B cell (primary cell): ENCODE measurements around the gene OS9. TPM values are rescaled to one million over a fixed set of nuclear protein-coding genes. Genes with fewer than 3 reads are reported as not detected.
"Not testable (repeated sequence)": the region's sequence is repeated elsewhere in the genome, so short reads cannot be mapped to it uniquely, and the experiment has no call there.

Source experiments
- ATAC-seq: fragments of 200-7000 bp; cut with Tn5 transposase; one replicate; pipeline ENCODE4 v1.10.0; 2021; ENCODE audit warnings: low read depth, mild to moderate bottlenecking, moderate number of reproducible peaks, moderate library complexity
- CTCF ChIA-PET: fragments of 350-600 bp; sonication (Branson Sonifier 250); formaldehyde crosslinking; loops from one replicate; lab custom pipeline; 2021; ENCODE audit warnings: antibody characterized with exemption, inconsistent platforms; lab: Charles Lee
- POLR2A ChIA-PET: fragments of 350-600 bp; sonication (Branson Sonifier 250); formaldehyde crosslinking; loops from one replicate; lab custom pipeline; 2021; ENCODE audit warnings: antibody characterized with exemption; lab: Charles Lee
- DNase-seq: peaks from one replicate; pipeline ENCODE4 v3.0.0; 2013
- H2AFZ ChIP-seq: 2 replicates; pipeline ENCODE4 v1.6.1; 2012; ENCODE audit warnings: mild to moderate bottlenecking, low read depth, low read length; ENCODE audit not compliant: insufficient read depth, poor library complexity, severe bottlenecking
- H3K27ac ChIP-seq, 2 donors: 1 replicate in 1 of 2; 2 replicates in 1 of 2; pipeline ENCODE4 v1.5.1; 2012 to 2013; ENCODE audit warnings: low read length in 2 of 2, mild to moderate bottlenecking in 2 of 2, moderate library complexity in 1 of 2
- H3K27me3 ChIP-seq, 4 experiments: fragments of 200-600 bp in 1 of 4; sonication (generic) in 1 of 4; replicated peaks in 1 of 4; 1 replicate in 2 of 4; 2 replicates in 2 of 4; pipeline versions ENCODE4 v1.6.1 to v1.7.0; 2013 to 2016; ENCODE audit warnings: low read length in 3 of 4, mild to moderate bottlenecking in 2 of 4, mixed read lengths in 1 of 4, moderate library complexity in 1 of 4; ENCODE audit not compliant: insufficient read depth in 4 of 4, control insufficient read depth in 3 of 4; ENCODE audit errors: control extremely low read depth in 1 of 4
- H3K36me3 ChIP-seq, 2 experiments: replicated peaks in 1 of 2; 1 replicate in 1 of 2; 2 replicates in 1 of 2; pipeline versions ENCODE4 v1.6.1 to v1.7.1; 2013; ENCODE audit warnings: low read length in 1 of 2; ENCODE audit not compliant: insufficient read depth in 2 of 2, control insufficient read depth in 1 of 2; ENCODE audit errors: control extremely low read depth in 1 of 2, extremely low read depth in 1 of 2
- H3K4me1 ChIP-seq, 2 donors: fragments of 200-600 bp in 1 of 2; sonication (generic) in 1 of 2; 1 replicate in 1 of 2; 2 replicates in 1 of 2; pipeline versions ENCODE4 v1.5.1 to v1.6.1; 2013 to 2017; ENCODE audit warnings: low read length in 2 of 2; ENCODE audit not compliant: control insufficient read depth in 2 of 2, insufficient read depth in 2 of 2
- H3K4me2 ChIP-seq: replicated peaks from 2 replicates; pipeline ENCODE3; 2012; ENCODE audit warnings: mild to moderate bottlenecking, low read depth, low read length; ENCODE audit not compliant: poor library complexity, severe bottlenecking
- H3K4me3 ChIP-seq, 5 experiments: fragments of 200-600 bp in 1 of 5; sonication (generic) in 1 of 5; 1 replicate in 3 of 5; 2 replicates in 2 of 5; pipeline versions ENCODE4 v1.5.1 to v1.7.0; 2011 to 2016; ENCODE audit warnings: low read length in 4 of 5, mild to moderate bottlenecking in 4 of 5, low read depth in 2 of 5, control low read depth in 1 of 5, moderate library complexity in 1 of 5; ENCODE audit not compliant: insufficient read depth in 1 of 5; ENCODE audit errors: control extremely low read depth in 1 of 5, extremely low read depth in 1 of 5
- H3K79me2 ChIP-seq: fragments of 200-600 bp; sonication (generic); one replicate; pipeline ENCODE4 v1.6.0; 2016; ENCODE audit warnings: low read length; ENCODE audit not compliant: control insufficient read depth, insufficient read depth
- H3K9ac ChIP-seq: fragments of 200-600 bp; sonication (generic); 2 replicates; pipeline ENCODE4 v1.6.1; 2017; ENCODE audit warnings: mild to moderate bottlenecking, low read length, moderate library complexity
- H3K9me3 ChIP-seq, 3 donors: one replicate each; pipeline versions ENCODE4 v1.6.1 to v1.7.1; 2013; ENCODE audit warnings: low read length in 2 of 3; ENCODE audit not compliant: control insufficient read depth in 2 of 3, insufficient read depth in 1 of 3; ENCODE audit errors: control extremely low read depth in 1 of 3
- H4K20me1 ChIP-seq: 2 replicates; pipeline ENCODE4 v1.6.0; 2012; ENCODE audit warnings: mild to moderate bottlenecking, low read length; ENCODE audit not compliant: insufficient read depth, control insufficient read depth, poor library complexity, severe bottlenecking
- H3K27ac Mint-ChIP-seq: one replicate; pipeline ENCODE4 v1.8.0; 2021; ENCODE audit warnings: mixed read lengths
- H3K27me3 Mint-ChIP-seq: one replicate; pipeline ENCODE4 v1.8.0; 2021; ENCODE audit warnings: mixed read lengths
- H3K4me1 Mint-ChIP-seq: one replicate; pipeline ENCODE4 v1.8.0; 2021; ENCODE audit warnings: mixed read lengths
- H3K4me3 Mint-ChIP-seq: one replicate; pipeline ENCODE4 v1.8.0; 2021; ENCODE audit warnings: mixed read lengths
- H3K9me3 Mint-ChIP-seq: one replicate; pipeline ENCODE4 v1.8.0; 2022; ENCODE audit warnings: mixed read lengths; ENCODE audit not compliant: insufficient read depth
- EZH2 ChIP-seq: IDR thresholded peaks from 2 replicates; pipeline ENCODE4 v1.6.1; 2012; ENCODE audit warnings: borderline replicate concordance, low read depth, mild to moderate bottlenecking, moderate library complexity, low read length; ENCODE audit not compliant: insufficient read depth, poor library complexity, severe bottlenecking
- WGBS: methylation state at CpG from one replicate; pipeline ENCODE4 v1.1.5; 2013; ENCODE audit warnings: missing lambda C conversion rate; ENCODE audit not compliant: insufficient coverage; 5-methylcytosine and 5-hydroxymethylcytosine counted together
- intact Hi-C: fragments of 100-400 bp; cut with micrococcal nuclease; formaldehyde crosslinking; loops from one replicate; pipeline ENCODE4 v1.10.0; 2022
- polyA minus RNA-seq: library from RNA; depleted of rRNA, polyadenylated mRNA; stranded (reverse); fragments of >200 nt; gene quantifications from 2 replicates; pipeline ENCODE4 v1.2.3, GENCODE V29; 2012
- polyA plus RNA-seq: library from polyadenylated mRNA; depleted of rRNA; stranded (reverse); fragments of >200 nt; gene quantifications from 2 replicates; pipeline ENCODE4 v1.2.3, GENCODE V29; 2012
- total RNA-seq, 2 donors: library from RNA; stranded (reverse); fragments of 120-200 nt in 1 of 2; gene quantifications; 1 replicate in 1 of 2; 2 replicates in 1 of 2; pipeline versions ENCODE4 v1.2.3 to v1.2.4, GENCODE V29; 2013 to 2022
- TF ChIP-seq, protein P1 (sequence below): fragments of 200-600 bp; IDR thresholded peaks from one replicate; pipeline ENCODE4 v1.8.0; 2022; ENCODE audit warnings: antibody characterized with exemption, mild to moderate bottlenecking

OS9 gene
- total RNA-seq (182 and 200 TPM in 2 replicates), polyA plus RNA-seq (234 and 294 TPM in 2 replicates), polyA minus RNA-seq (88.0 and 127 TPM in 2 replicates)
- 160 TPM for total RNA-seq (2013)

DNA sequence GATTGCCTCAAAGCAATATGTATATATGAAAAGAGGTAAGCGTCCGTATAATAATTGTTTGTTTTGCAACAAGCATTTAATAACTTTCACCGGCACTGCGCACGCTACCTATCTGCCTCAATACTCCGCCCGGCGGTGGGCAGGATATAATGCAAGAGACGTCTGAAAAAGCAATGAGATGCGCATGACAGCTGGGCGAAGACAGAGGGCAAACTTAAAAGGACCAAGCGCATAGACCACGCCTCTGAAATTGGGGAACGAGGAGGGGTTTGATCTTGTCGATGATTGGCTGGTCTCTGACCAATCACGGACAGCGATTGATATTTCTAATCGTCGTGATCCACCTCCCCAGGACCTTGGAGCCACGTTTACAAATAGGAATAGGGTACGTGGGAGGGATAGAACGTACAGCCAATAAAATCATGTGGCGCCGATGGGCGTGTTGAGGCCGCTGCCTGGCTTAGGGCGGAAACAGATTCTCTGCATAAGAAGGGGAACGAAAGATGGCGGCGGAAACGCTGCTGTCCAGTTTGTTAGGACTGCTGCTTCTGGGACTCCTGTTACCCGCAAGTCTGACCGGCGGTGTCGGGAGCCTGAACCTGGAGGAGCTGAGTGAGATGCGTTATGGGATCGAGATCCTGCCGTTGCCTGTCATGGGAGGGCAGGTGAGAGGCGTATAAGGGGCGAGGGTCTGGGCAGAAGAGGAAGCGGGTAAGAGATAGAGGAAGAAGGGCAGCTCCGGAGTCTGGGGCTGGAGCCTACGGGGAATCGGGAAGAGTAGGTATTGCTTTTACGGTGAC lies at the start of gene OS9:
Gene OS9 (plus strand): TSS at position 474 of the 800 bp plus-strand sequence. CDS start 30 bp downstream, at position 504.
- Mint-ChIP-seq H3K9me3 (no peaks in the 10 kb centered on the region), H3K27ac (no peak within 1 kb of the TSS)
- peak; percentile 92 for ATAC-seq

GRCh38 chr12:57645990-57646658 lies 47.8 kb upstream of the OS9 start:
- H3K27ac ChIP-seq, DNase-seq, intact Hi-C loops, H3K27ac Mint-ChIP-seq, H3K9me3 Mint-ChIP-seq, H2AFZ ChIP-seq, ATAC-seq, POLR2A ChIA-PET, H4K20me1 ChIP-seq, H3K36me3 ChIP-seq, H3K4me2 ChIP-seq, H3K4me3 ChIP-seq, H3K4me3 Mint-ChIP-seq, H3K9ac ChIP-seq, H3K4me1 ChIP-seq, H3K27me3 ChIP-seq, H3K79me2 ChIP-seq, CTCF ChIA-PET, H3K4me1 Mint-ChIP-seq: not testable (repeated sequence)
- peaks cover 15% of the 10 kb centered on the region for H3K27me3 Mint-ChIP-seq
- no CpG with 5 or more reads among the region's 13 CpGs for WGBS
- H3K9me3 ChIP-seq: peaks cover 0 to 11% (median 10%) of the 10 kb centered on the region in 3 donors

More for the DNA sequence above, at the start of gene OS9:
- Mint-ChIP-seq H3K4me1 (peaks cover 13% of the 10 kb centered on the region), H3K4me3 (no peak within 1 kb of the TSS), H3K27me3 (peaks cover 13% of the 10 kb centered on the region)
- H3K4me3 ChIP-seq: peak within 1 kb of the TSS; percentile 80 to 93 (median 89)
- peaks cover 27% of the 10 kb centered on the region for H3K79me2 ChIP-seq
- H2AFZ ChIP-seq: peak within 1 kb of the TSS; percentile 94
- under 1% methylated on average over 36 of the region's 45 CpGs for WGBS
- no peaks in the 10 kb centered on the region for H3K27me3 ChIP-seq
- H3K9me3 ChIP-seq: no peaks in the 10 kb centered on the region
- peaks cover 15% of the 10 kb centered on the region for H4K20me1 ChIP-seq
- peak within 1 kb of the TSS; percentile 82 for H3K9ac ChIP-seq
- H3K36me3 ChIP-seq: peaks cover 5 to 38% of the 10 kb centered on the region in 2 experiments
- H3K4me2 ChIP-seq: peak within 1 kb of the TSS; percentile 82
- H3K4me1 ChIP-seq: peaks cover 13 to 17% of the 10 kb centered on the region in 2 donors
- POLR2A ChIA-PET: interaction anchor here (0.6 to 1.2 kb wide), 2 partner anchors 62 to 120 kb away, joined by 4 to 7 read pairs; no protein-coding TSS in a partner anchor
- intact Hi-C loops: loop anchor here (1.0 to 5.0 kb wide), 8 partner anchors 50 to 243 kb away; partner anchors contain the start of genes B4GALNT1, CDK4, DCTN2 and MBD6
- no peak for TF ChIP-seq EZH2
- TF ChIP-seq, protein P1, sequence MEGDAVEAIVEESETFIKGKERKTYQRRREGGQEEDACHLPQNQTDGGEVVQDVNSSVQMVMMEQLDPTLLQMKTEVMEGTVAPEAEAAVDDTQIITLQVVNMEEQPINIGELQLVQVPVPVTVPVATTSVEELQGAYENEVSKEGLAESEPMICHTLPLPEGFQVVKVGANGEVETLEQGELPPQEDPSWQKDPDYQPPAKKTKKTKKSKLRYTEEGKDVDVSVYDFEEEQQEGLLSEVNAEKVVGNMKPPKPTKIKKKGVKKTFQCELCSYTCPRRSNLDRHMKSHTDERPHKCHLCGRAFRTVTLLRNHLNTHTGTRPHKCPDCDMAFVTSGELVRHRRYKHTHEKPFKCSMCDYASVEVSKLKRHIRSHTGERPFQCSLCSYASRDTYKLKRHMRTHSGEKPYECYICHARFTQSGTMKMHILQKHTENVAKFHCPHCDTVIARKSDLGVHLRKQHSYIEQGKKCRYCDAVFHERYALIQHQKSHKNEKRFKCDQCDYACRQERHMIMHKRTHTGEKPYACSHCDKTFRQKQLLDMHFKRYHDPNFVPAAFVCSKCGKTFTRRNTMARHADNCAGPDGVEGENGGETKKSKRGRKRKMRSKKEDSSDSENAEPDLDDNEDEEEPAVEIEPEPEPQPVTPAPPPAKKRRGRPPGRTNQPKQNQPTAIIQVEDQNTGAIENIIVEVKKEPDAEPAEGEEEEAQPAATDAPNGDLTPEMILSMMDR: peak; percentile 82
- peak; percentile 99 for DNase-seq
- CTCF ChIA-PET: interaction anchor here (0.6 to 2.7 kb wide), 9 partner anchors 11 to 464 kb away, joined by 3 to 9 read pairs (median 3); partner anchors contain the start of genes B4GALNT1 and SHMT2
- peak within 1 kb of the TSS; percentile 62 to 78 for H3K27ac ChIP-seq

GRCh38 chr12:57646659-57647049 lies 47.3 kb upstream of the OS9 start:
- H3K27ac Mint-ChIP-seq, H3K27ac ChIP-seq, intact Hi-C loops, H3K27me3 ChIP-seq, H3K79me2 ChIP-seq, POLR2A ChIA-PET, H3K4me1 ChIP-seq, ATAC-seq, H3K4me3 ChIP-seq, H2AFZ ChIP-seq, H3K4me2 ChIP-seq, H4K20me1 ChIP-seq, H3K4me3 Mint-ChIP-seq, H3K4me1 Mint-ChIP-seq, DNase-seq, CTCF ChIA-PET, H3K9me3 Mint-ChIP-seq, H3K9ac ChIP-seq, H3K36me3 ChIP-seq: not testable (repeated sequence)
- WGBS: no CpG with 5 or more reads among the region's 15 CpGs
- peaks cover 11% of the 10 kb centered on the region for H3K27me3 Mint-ChIP-seq
- peaks cover 0 to 11% (median 10%) of the 10 kb centered on the region in 3 donors for H3K9me3 ChIP-seq
